HG03039 (cell line): Measurements from ENCODE around the gene ALAS1.
A peak's percentile ranks its signal among the peaks of the same experiment; 100 is the strongest.

ENCODE experiments used
- ATAC-seq: cut with Tn5 transposase; IDR thresholded peaks from one replicate; pipeline ENCODE4 v1.9.1; 2021; ENCODE audit warnings: mild to moderate bottlenecking, moderate library complexity; ENCODE audit not compliant: unreplicated experiment

Gene ALAS1

DNA sequence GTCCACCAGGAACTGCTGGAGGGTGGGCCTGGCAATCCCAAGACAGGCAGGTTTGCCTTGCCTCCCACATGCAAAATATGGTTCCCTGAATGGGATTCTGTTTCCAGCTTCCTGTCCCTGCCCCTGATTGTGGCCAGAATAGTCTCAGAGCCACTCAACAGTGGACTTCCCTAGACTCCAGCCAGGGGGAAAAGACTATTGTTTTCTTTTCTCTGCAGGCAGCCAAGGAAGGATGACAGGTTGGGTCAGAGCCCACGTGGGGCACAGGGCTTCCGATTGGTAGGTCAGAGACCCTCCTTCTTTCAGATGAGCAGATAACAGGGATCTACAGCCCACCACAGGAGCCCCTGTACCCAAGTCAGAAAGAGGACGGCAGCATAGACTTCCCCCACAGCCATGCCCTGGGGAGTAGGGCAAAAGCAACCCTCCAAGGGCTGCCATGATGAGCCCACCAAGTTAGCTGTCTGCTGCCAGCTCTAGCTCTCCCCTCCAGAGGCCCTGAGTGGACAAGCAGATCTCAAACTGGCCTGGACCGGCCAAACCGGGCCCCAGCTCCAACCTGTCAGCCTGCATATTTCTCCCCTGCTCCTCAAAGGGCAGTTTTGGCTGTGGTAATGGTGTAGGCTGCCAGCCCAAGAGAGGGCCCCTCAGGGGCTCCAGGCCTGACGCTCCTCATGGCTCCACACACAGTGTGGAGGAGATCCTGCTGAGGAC is 21.1 kb downstream of the ALAS1 start:
- ATAC-seq, result no peak

GRCh38 chr3:52220380-52221026 is 22.5 kb downstream of the ALAS1 start:
- ATAC-seq, result no peak

DNA sequence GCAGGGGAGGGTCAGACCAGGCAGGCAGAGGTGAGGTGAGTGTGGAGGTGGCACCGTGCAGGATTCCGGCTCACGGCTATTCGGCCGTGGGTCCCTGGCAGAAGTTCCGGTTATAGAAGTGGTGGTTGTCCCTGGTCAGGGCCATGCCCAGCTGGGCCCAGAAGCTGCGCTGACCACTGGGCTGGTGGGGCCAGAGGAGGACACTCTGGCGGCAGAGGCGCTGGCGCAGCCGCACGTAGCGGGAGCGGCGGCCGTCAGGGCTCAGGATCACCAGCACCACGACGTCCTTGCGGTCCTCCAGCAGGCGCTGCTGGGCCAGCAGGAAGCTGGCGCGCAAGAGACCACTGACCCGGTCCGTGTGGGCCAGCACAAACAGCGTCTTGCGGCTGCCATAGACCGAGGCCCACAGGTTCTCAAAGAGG is 23.2 kb downstream of the ALAS1 start:
- no peak for ATAC-seq

DNA sequence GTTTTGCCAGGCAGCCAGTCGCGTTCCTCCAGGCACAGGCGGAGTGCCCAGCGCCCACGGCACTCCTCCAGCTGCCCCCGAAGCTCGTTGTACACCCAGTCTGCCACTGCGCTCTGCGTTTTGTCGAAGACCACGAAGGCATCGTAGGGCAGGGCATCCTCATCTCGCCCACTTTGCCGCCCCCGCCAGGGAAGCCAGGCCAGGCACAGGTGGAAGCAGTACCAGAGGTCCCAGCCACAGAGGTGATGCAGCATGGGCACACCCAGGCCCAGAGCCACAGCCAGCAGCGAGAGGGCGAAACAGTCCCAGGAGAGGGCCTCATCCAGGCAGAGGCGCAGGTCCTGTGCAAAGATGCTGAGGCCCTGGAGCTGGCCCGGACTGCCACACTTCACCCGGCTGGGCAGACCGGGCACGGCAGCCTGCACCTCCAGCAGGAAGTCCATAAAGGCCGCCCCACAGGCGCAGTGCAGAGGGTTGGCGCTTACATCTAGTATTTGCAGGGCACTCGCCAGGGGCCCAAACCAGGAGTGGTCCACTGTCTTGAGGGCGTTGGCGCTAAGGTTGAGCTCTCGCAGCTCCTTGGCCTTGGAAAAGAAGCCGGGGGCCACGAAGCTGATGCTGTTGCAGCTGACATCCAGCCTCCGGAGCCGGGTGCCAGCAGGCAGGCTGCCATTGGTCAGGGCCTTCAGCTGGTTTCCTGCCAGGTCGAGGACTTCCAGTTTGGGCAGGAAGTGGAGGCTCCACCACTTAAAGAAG is 23.8 kb downstream of the ALAS1 start:
- ATAC-seq, result no peak

GRCh38 chr3:52222319-52223221 is 24.6 kb downstream of the ALAS1 start:
- ATAC-seq, result no peak

- ATAC-seq, result no peak
These were observed 25.8 kb downstream of the ALAS1 start for GRCh38 chr3:52223449-52224408.

DNA sequence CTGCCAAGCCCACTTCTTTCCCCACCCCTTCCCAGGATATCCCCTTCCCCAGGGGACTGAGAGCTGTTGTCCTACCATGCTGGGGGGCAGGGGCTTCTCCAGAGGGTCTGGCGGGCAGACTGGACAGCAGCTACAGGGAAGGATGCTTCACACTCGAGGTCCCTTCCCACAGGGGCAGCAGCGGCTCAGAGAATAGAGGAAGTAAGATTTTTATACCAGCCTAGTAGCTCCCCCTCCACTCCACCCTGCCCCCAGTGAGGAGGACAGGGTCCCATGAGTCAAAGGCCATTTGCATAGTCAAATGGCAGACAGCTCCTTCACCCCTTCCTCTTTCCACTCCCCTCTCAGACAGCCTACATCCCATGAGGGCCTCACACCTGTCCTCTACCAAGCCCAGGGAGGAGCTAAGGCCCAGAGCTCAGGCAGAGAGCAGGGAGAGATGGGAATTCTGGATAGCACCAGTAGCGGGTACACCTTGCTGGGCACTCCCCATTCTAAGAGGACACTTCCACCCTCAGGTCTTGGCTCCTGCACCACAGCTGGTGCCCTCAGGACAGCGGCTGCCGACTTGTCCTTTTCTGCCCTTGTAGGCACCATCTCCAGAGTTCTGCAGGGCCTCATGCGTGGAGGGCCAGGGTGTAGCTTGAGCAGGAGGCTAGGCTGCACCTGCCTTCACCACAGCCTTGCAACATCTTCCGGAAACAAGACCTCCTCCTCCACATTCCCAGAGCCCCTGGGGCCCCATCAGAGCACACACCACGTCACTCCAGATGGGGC is 27.7 kb downstream of the ALAS1 start, which contains the start of gene TLR9:
Gene TLR9, minus strand, starts transcription at position 194 of the 777 bp plus-strand sequence. Its CDS starts 116 bp downstream, at position 78.
- peak; percentile 51 for ATAC-seq

- peak; percentile 7 for ATAC-seq
These were observed 28.4 kb downstream of the ALAS1 start for GRCh38 chr3:52226229-52226817.

DNA sequence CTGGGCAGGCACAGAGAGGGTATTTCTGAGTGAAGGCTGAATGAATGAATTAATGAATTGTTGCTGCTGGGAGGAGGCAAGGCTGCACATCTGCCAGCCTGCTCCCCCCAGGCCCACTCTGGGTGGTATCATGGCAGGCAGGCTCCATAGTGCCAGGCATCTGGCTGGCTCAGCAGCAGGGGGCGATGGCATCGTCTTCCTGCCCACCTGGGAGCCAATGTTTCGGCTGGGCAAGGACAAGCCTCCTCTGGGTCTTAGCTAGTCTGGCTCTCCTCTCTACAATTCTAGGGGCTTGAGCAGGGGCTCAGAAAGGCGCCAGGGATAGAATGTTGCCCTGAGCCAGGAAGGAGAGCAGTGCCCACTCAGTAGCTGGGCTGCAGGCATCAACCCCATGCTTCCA is 29.2 kb downstream of the ALAS1 start:
- no peak for ATAC-seq

DNA sequence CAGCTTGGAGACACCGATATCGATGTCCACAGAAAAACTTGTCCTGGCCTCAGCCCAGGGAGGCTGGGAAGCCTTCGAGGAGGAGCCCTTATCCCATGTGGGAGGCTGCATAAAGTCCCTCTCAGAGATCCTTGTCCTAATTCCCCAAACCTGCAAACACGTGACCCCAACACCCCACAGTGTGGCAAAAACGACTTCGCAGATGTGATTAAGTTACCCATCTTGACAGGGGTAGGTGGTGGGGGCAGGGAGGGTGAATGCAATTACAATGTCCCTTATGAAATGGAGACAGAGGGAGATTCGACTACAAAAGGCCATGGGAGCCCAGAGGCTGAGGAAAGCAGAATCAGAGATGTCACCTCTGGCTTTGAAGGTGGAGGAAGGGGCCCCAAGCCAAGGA is 29.8 kb downstream of the ALAS1 start:
- no peak for ATAC-seq

- no peak for ATAC-seq
These were observed 30.3 kb downstream of the ALAS1 start for GRCh38 chr3:52228266-52228665.

- no peak for ATAC-seq
These were observed 30.9 kb downstream of the ALAS1 start for GRCh38 chr3:52228751-52229291.

DNA sequence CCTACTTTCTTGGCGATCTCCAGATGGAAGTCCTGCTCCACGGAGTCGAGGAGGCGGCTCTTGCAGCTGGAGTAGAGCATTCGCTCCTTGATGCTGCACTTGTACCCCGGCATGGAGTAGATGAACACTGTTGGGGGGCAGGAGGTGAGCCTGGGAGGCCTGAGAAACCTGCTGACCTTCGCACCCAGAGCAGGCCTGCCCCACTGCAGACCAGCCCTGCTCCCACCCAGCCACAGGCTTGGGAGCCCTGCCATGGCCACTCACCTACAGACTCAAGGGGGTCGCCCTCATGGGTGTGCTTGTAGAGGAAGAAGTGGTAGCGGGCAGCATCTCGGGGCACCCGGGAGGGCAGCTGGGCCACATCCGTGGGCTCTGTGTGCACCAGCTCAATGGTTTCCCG is 31.7 kb downstream of the ALAS1 start:
- ATAC-seq, result no peak

DNA sequence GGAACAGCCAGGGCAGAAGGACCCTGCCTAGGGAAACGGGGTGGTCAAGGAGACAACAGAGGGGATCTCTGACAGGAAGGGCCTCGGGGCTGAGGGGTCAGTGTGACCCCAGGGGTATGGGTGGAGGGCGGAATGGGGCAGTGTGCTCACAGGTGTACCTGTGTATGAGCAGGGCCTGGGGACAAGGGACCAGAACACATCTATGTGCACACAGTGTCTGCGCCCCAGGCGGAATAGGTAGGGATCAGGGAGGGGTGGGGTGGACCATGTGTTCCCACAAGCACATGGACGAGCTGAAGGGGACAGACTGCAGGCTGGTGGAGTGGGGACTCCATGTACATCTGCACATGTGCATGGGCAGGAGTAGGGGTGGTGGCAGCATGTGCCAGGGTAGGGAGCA is 32.5 kb downstream of the ALAS1 start:
- ATAC-seq, result no peak

GRCh38 chr3:52230889-52231499 is 33.0 kb downstream of the ALAS1 start:
- no peak for ATAC-seq

DNA sequence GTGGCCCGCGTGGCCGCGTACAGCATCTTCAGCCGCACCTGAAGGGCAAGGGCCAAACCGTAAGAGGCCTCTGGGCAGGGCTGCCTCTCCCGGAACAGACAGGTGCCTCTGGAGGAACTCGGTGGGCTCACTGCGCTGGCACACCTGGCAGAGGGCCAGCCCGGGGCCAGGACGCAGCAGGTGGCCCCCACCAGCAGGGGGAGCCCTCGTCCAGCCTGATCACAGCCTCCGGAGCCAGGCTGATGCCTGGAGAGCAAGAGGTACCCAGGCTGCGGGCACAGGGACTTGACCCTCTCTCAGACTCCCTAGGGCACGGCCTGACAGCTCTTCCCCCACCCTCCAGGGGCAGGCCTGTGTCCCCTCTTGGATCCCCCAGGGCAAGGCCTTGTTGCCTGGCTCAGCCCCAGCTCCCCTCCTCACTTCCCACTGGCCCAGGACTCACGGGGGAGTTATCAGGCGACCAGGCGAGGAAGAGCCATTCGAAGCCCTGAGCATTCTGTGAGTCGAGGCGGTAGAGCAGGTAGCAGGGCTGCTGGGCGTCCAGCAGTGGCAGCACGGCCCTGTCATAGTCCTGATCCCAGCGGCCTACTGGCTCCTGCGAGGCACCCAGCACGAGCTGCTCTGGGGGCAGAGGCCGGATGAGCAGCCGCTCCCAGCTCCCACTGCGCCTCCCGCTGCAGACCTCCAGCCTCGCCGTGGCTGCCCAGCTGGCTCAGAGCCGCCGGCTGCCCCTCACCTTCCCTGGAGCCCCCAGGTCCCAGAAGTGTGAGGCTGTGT is 33.7 kb downstream of the ALAS1 start:
- peak; percentile 41 for ATAC-seq
